H1 (cell line): Measurements from ENCODE around the gene OR2Z1. TPM values are rescaled to one million over a fixed set of nuclear protein-coding genes. Genes with fewer than 3 reads are reported as not detected.

Source experiments
- CTCF ChIA-PET: fragments of 300-600 bp; sonication (Branson Sonifier 250); formaldehyde crosslinking; loops from one replicate; lab custom pipeline; 2021; ENCODE audit not compliant: partially characterized antibody; lab: Charles Lee
- POLR2A ChIA-PET: fragments of 300-600 bp; sonication (Branson Sonifier 250); formaldehyde crosslinking; loops from one replicate; lab custom pipeline; 2021; ENCODE audit warnings: inconsistent platforms; ENCODE audit not compliant: partially characterized antibody; lab: Charles Lee
- DNase-seq, 2 experiments: peaks; one replicate each; pipeline versions ENCODE4 v3.0.0 to v3.0.0-alpha.2; 2010 to 2022; ENCODE audit warnings: low spot score in 2 of 2, low read depth in 1 of 2, mixed read lengths in 1 of 2
- FAIRE-seq: peaks from 2 replicates; lab custom pipeline; 2011; peaks lifted over from hg19 to GRCh38; lab: Jason Lieb, UNC
- H2AFZ ChIP-seq: 2 replicates; pipeline ENCODE4 v1.8.1; 2012; ENCODE audit warnings: low read length, inconsistent platforms
- H2AK5ac ChIP-seq: 2 replicates; pipeline ENCODE4 v1.6.1; 2013; ENCODE audit warnings: low read depth, low read length
- H2BK120ac ChIP-seq: replicated peaks from 2 replicates; pipeline ENCODE3; 2013; ENCODE audit warnings: low read depth, low read length, inconsistent platforms
- H2BK12ac ChIP-seq: 2 replicates; pipeline ENCODE4 v1.6.1; 2013; ENCODE audit warnings: low read depth, low read length
- H2BK15ac ChIP-seq: 2 replicates; pipeline ENCODE4 v1.6.1; 2013; ENCODE audit warnings: low read length
- H2BK20ac ChIP-seq: 2 replicates; pipeline ENCODE4 v1.6.1; 2013; ENCODE audit warnings: low read length
- H2BK5ac ChIP-seq: 2 replicates; pipeline ENCODE4 v1.6.1; 2013; ENCODE audit warnings: low read depth, low read length
- H3K14ac ChIP-seq: 2 replicates; pipeline ENCODE4 v1.6.1; 2013; ENCODE audit warnings: inconsistent platforms; ENCODE audit not compliant: insufficient read length
- H3K18ac ChIP-seq: 2 replicates; pipeline ENCODE4 v1.6.1; 2013; ENCODE audit warnings: low read length; ENCODE audit errors: extremely low read depth
- H3K23ac ChIP-seq: 2 replicates; pipeline ENCODE4 v1.6.1; 2013; ENCODE audit warnings: inconsistent platforms; ENCODE audit not compliant: insufficient read length
- H3K23me2 ChIP-seq: 2 replicates; pipeline ENCODE4 v1.6.1; 2013; ENCODE audit warnings: low read depth, low read length
- H3K27ac ChIP-seq: 2 replicates; pipeline ENCODE4 v1.6.1; 2011; ENCODE audit warnings: low read depth, low read length, inconsistent platforms
- H3K27me3 ChIP-seq, 4 experiments: replicated peaks in 1 of 4; 1 replicate in 1 of 4; 2 replicates in 3 of 4; pipeline versions ENCODE4 v1.6.1 to v1.8.1; 2011 to 2013; ENCODE audit warnings: low read length in 3 of 4, mild to moderate bottlenecking in 3 of 4, inconsistent platforms in 2 of 4, mixed read lengths in 2 of 4, moderate library complexity in 1 of 4; ENCODE audit not compliant: control insufficient read depth in 3 of 4, insufficient read depth in 3 of 4; ENCODE audit errors: extremely low read depth in 1 of 4
- H3K36me3 ChIP-seq, 4 experiments: 2 replicates each; pipeline versions ENCODE4 v1.6.1 to v1.8.1; 2011 to 2013; ENCODE audit warnings: mild to moderate bottlenecking in 4 of 4, low read length in 3 of 4, moderate library complexity in 2 of 4, control low read depth in 1 of 4, inconsistent platforms in 1 of 4; ENCODE audit not compliant: insufficient read depth in 4 of 4, control insufficient read depth in 2 of 4
- H3K4ac ChIP-seq: replicated peaks from 2 replicates; pipeline ENCODE3; 2013; ENCODE audit warnings: low read length, low read depth, mixed read lengths, inconsistent platforms; ENCODE audit not compliant: insufficient read length
- H3K4me1 ChIP-seq, 4 experiments: replicated peaks in 1 of 4; 1 replicate in 1 of 4; 2 replicates in 3 of 4; pipeline versions ENCODE4 v1.6.1 to v1.8.1; 2011 to 2013; ENCODE audit warnings: low read length in 3 of 4, inconsistent platforms in 2 of 4, mixed read lengths in 1 of 4; ENCODE audit not compliant: insufficient read depth in 4 of 4, control insufficient read depth in 3 of 4
- H3K4me2 ChIP-seq, 2 experiments: 2 replicates each; pipeline versions ENCODE4 v1.6.1 to v1.8.1; 2011 to 2013; ENCODE audit warnings: low read depth in 2 of 2, low read length in 2 of 2, control low read depth in 1 of 2, inconsistent platforms in 1 of 2, mild to moderate bottlenecking in 1 of 2; ENCODE audit not compliant: insufficient read depth in 1 of 2
- H3K4me3 ChIP-seq, 4 experiments: fragments of 200-600, 300-600 bp in 1 of 4; sonication (generic), shearing (Covaris generic), sonication (Bioruptor Twin) in 1 of 4; 2 replicates each; pipeline versions ENCODE4 v1.5.1 to v1.8.1; 2011 to 2016; ENCODE audit warnings: low read length in 4 of 4, low read depth in 3 of 4, control low read depth in 2 of 4, inconsistent platforms in 2 of 4, mild to moderate bottlenecking in 2 of 4, mixed read lengths in 1 of 4, moderate library complexity in 1 of 4; ENCODE audit not compliant: insufficient read depth in 2 of 4; ENCODE audit errors: extremely low read depth in 1 of 4
- H3K56ac ChIP-seq: replicated peaks from 2 replicates; pipeline ENCODE3; 2013; ENCODE audit warnings: low read depth, mild to moderate bottlenecking, mixed read lengths, low read length, inconsistent platforms; ENCODE audit not compliant: insufficient read length
- H3K79me1 ChIP-seq: 2 replicates; pipeline ENCODE4 v1.6.1; 2013; ENCODE audit warnings: low read depth, low read length, control low read depth
- H3K79me2 ChIP-seq, 2 experiments: 2 replicates each; pipeline versions ENCODE4 v1.6.1 to v1.8.1; 2012 to 2013; ENCODE audit warnings: low read length in 2 of 2, mild to moderate bottlenecking in 2 of 2, inconsistent platforms in 1 of 2; ENCODE audit not compliant: insufficient read depth in 2 of 2, control insufficient read depth in 1 of 2
- H3K9ac ChIP-seq, 4 experiments: replicated peaks in 1 of 4; 1 replicate in 1 of 4; 2 replicates in 3 of 4; pipeline versions ENCODE4 v1.6.1 to v1.8.1; 2011 to 2013; ENCODE audit warnings: low read depth in 3 of 4, low read length in 3 of 4, control low read depth in 2 of 4, mild to moderate bottlenecking in 2 of 4, moderate library complexity in 2 of 4, inconsistent platforms in 1 of 4; ENCODE audit errors: extremely low read depth in 1 of 4
- H3K9me3 ChIP-seq, 2 experiments: 2 replicates each; pipeline versions ENCODE4 v1.6.1 to v1.8.1; 2012 to 2013; ENCODE audit warnings: mild to moderate bottlenecking in 2 of 2, moderate library complexity in 2 of 2, control low read depth in 1 of 2, inconsistent platforms in 1 of 2, low read depth in 1 of 2, low read length in 1 of 2, mixed read lengths in 1 of 2; ENCODE audit not compliant: insufficient read depth in 2 of 2
- H4K20me1 ChIP-seq, 2 experiments: replicated peaks in 1 of 2; 2 replicates each; pipeline versions ENCODE3 to v1.8.1; 2011 to 2013; ENCODE audit warnings: inconsistent platforms in 2 of 2, low read length in 2 of 2, mild to moderate bottlenecking in 1 of 2; ENCODE audit not compliant: insufficient read depth in 2 of 2, control insufficient read depth in 1 of 2
- H4K5ac ChIP-seq: 2 replicates; pipeline ENCODE4 v1.6.1; 2013; ENCODE audit warnings: low read length, low read depth, mixed read lengths, inconsistent platforms; ENCODE audit not compliant: insufficient read length
- H4K8ac ChIP-seq: 2 replicates; pipeline ENCODE4 v1.8.0; 2013; ENCODE audit warnings: mild to moderate bottlenecking, moderate library complexity, low read length, inconsistent platforms; ENCODE audit not compliant: insufficient read depth; ENCODE audit errors: extremely low read depth
- H4K91ac ChIP-seq: replicated peaks from 2 replicates; pipeline ENCODE3; 2013; ENCODE audit warnings: low read length, mixed read lengths, inconsistent platforms; ENCODE audit not compliant: insufficient read length
- ATF2 ChIP-seq: IDR thresholded peaks from 2 replicates; pipeline ENCODE4 v1.6.1; 2012; ENCODE audit warnings: low read length, inconsistent platforms
- BACH1 ChIP-seq: IDR thresholded peaks from 2 replicates; pipeline ENCODE4 v1.6.1; 2012; ENCODE audit warnings: low read length, improper control_type of control experiment
- CEBPB ChIP-seq: IDR thresholded peaks from 2 replicates; pipeline ENCODE4 v1.6.1; 2012; ENCODE audit warnings: low read depth, low read length
- CTCF ChIP-seq, 3 experiments: IDR thresholded peaks; 1 replicate in 2 of 3; 2 replicates in 1 of 3; pipeline versions ENCODE4 v1.5.1 to v1.6.1; 2011; ENCODE audit warnings: low read length in 3 of 3, mild to moderate bottlenecking in 3 of 3, inconsistent platforms in 2 of 3, low read depth in 1 of 3, moderate library complexity in 1 of 3; ENCODE audit not compliant: insufficient read depth in 1 of 3; ENCODE audit errors: control extremely low read depth in 1 of 3
- EGR1 ChIP-seq: IDR thresholded peaks from 2 replicates; pipeline ENCODE4 v1.6.1; 2011; ENCODE audit warnings: low read depth, low read length, borderline replicate concordance
- EZH2 ChIP-seq: fragments of 200-600 bp; sonication (generic); IDR thresholded peaks from 2 replicates; pipeline ENCODE4 v1.7.1; 2012; ENCODE audit warnings: low read depth, mild to moderate bottlenecking, moderate library complexity, low read length, inconsistent platforms; ENCODE audit not compliant: severe bottlenecking
- GABPA ChIP-seq: IDR thresholded peaks from 2 replicates; pipeline ENCODE4 v1.6.1; 2011; ENCODE audit warnings: mild to moderate bottlenecking, low read length, moderate library complexity, borderline replicate concordance; ENCODE audit not compliant: insufficient read depth
- KDM1A ChIP-seq: fragments of 200-600, 300-600 bp; sonication (generic); IDR thresholded peaks from 2 replicates; pipeline ENCODE4 v1.7.1; 2016; ENCODE audit warnings: mild to moderate bottlenecking, low read length, borderline replicate concordance
- SP1 ChIP-seq: IDR thresholded peaks from 2 replicates; pipeline ENCODE4 v1.6.1; 2011; ENCODE audit warnings: low read depth, low read length
- TAF7 ChIP-seq: optimal IDR thresholded peaks from 2 replicates; pipeline ENCODE3; 2011; ENCODE audit warnings: low read depth, mild to moderate bottlenecking, inconsistent platforms, low read length, moderate library complexity, borderline replicate concordance
- WGBS, 2 experiments: shearing (Covaris generic) in 1 of 2; methylation state at CpG; one replicate each; pipeline versions ENCODE4 v1.1.6 to v1.1.7; 2013 to 2015; ENCODE audit warnings: low lambda C conversion rate in 2 of 2, mixed read lengths in 2 of 2, inconsistent platforms in 1 of 2, low coverage in 1 of 2, missing lambda C conversion rate in 1 of 2; ENCODE audit not compliant: insufficient replicate concordance in 2 of 2, insufficient coverage in 1 of 2, insufficient read length in 1 of 2; ENCODE audit errors: extremely low coverage in 1 of 2, missing lambda C conversion rate in 1 of 2; 5-methylcytosine and 5-hydroxymethylcytosine counted together
- polyA plus RNA-seq, 7 experiments: library from polyadenylated mRNA; depleted of rRNA in 3 of 7; stranded (reverse) in 5 of 7; unstranded in 2 of 7; fragments of >200 nt in 5 of 7; fragments of 200-250 nt in 2 of 7; gene quantifications; 1 replicate in 5 of 7; 2 replicates in 1 of 7; 4 replicates in 1 of 7; pipeline versions ENCODE4 v1.2.1 to v1.2.3, GENCODE V29; 2011 to 2013; ENCODE audit warnings: missing spikeins in 2 of 7, mixed read lengths in 2 of 7
- total RNA-seq: library from RNA; stranded (reverse); fragmentation: NEBNext Ultra II Directional; extraction: Animal tissue kit (Norgen Biotek cat#: 25700); gene quantifications from 2 replicates; pipeline ENCODE4 v1.2.1, GENCODE V29; 2021

OR2Z1 gene
- total and polyA plus RNA-seq, 2 of the 8 experiments (the other 6 are each of a cell fraction or from before 2014, with no cell fraction given) = not detected

GRCh38 chr19:8703223-8703622, 18.2 kb upstream of the OR2Z1 start:
- no peak overlapping the region for H4K91ac ChIP-seq
- H3K14ac ChIP-seq = no peak overlapping the region
- no peak overlapping the region for H4K8ac ChIP-seq
- H2BK15ac ChIP-seq = no peak overlapping the region
- no peaks in the 10 kb centered on the region for H3K36me3 ChIP-seq
- no peaks in the 10 kb centered on the region for H3K4me1 ChIP-seq
- no peak overlapping the region for H3K23ac ChIP-seq
- POLR2A ChIA-PET = no interaction called here
- no peaks in the 10 kb centered on the region for H3K79me1 ChIP-seq
- H3K27ac ChIP-seq = no peak overlapping the region
- H3K4me2 ChIP-seq = no peak overlapping the region
- no peak overlapping the region for H3K18ac ChIP-seq
- H3K9ac ChIP-seq = no peak overlapping the region
- no peak overlapping the region for H3K4ac ChIP-seq
- no peaks in the 10 kb centered on the region; a peak in 1 of 7 replicates for H3K27me3 ChIP-seq
- H2BK20ac ChIP-seq = no peak overlapping the region
- H2BK120ac ChIP-seq = no peak overlapping the region
- no peak overlapping the region for H3K4me3 ChIP-seq
- peaks cover 5 to 10% of the 10 kb centered on the region in 2 experiments; a peak in 3 of 4 replicates for H3K9me3 ChIP-seq
- no peaks in the 10 kb centered on the region for H4K20me1 ChIP-seq
- no peak overlapping the region for H3K56ac ChIP-seq
- H2BK5ac ChIP-seq = no peak overlapping the region
- H3K79me2 ChIP-seq = no peaks in the 10 kb centered on the region
- no peak overlapping the region for H2AFZ ChIP-seq
- H4K5ac ChIP-seq = no peak overlapping the region
- CTCF ChIA-PET = interaction anchor here (0.6 kb wide), 1 partner anchor 9 kb away, joined by 3 read pairs; no protein-coding TSS in a partner anchor
- FAIRE-seq (no peak), DNase-seq (no peak)
- H3K23me2 ChIP-seq = no peaks in the 10 kb centered on the region
- WGBS, 2 experiments = 68% methylated on average over 7 of the region's 7 CpGs; no CpG with 5 or more reads in 1 of the 2 experiments
- H2BK12ac ChIP-seq = no peak overlapping the region
- no peak overlapping the region for H2AK5ac ChIP-seq
- TF ChIP-seq SP1 (no peak), KDM1A (no peak), EZH2 (no peak), ATF2 (no peak), EGR1 (no peak), GABPA (no peak), CTCF (IDR thresholded peaks at IDR 0.05; ENCODE audit: control extremely low read depth in 1 of 3, insufficient read depth in 1 of 3, low read depth in 1 of 3, low read length in 3 of 3) (no peak), TAF7 (no peak), CEBPB (no peak), BACH1 (no peak)
